ENCODE results near the gene SPON2.

SPON2 gene

DNA sequence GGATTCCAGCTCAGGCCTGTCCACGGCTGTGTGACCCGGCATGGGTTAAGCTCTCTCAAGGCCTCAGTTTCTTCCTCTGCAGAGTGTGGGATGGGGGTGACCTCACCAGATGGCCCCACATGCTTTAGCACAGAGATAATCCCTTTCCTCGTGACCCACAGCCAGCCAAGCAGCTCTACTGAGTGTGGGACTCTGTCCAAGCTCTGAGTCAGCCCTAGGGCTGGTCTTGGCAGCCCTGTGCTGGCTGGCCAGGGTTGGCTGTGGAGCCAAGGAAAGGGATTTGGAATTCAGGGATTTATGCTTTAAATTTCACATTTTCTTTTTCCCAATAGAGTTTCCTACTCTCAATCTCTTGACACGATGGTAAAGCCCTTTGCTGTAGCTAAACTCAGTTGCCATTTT is 19.7 kb upstream of the SPON2 start:
- ChIA-PET CTCF (interaction anchor here (1.0 to 1.4 kb wide), 2 partner anchors 9 to 26 kb away, joined by 3 read pairs; no protein-coding TSS in a partner anchor), POLR2A (no interaction called here)
- TF ChIP-seq, protein P1, sequence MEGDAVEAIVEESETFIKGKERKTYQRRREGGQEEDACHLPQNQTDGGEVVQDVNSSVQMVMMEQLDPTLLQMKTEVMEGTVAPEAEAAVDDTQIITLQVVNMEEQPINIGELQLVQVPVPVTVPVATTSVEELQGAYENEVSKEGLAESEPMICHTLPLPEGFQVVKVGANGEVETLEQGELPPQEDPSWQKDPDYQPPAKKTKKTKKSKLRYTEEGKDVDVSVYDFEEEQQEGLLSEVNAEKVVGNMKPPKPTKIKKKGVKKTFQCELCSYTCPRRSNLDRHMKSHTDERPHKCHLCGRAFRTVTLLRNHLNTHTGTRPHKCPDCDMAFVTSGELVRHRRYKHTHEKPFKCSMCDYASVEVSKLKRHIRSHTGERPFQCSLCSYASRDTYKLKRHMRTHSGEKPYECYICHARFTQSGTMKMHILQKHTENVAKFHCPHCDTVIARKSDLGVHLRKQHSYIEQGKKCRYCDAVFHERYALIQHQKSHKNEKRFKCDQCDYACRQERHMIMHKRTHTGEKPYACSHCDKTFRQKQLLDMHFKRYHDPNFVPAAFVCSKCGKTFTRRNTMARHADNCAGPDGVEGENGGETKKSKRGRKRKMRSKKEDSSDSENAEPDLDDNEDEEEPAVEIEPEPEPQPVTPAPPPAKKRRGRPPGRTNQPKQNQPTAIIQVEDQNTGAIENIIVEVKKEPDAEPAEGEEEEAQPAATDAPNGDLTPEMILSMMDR (IDR thresholded peaks at IDR 0.05; ENCODE audit: control extremely low read depth, extremely low read depth, low read depth, missing control alignments) = no peak
- DNase-seq (ENCODE audit: extremely low spot score) = no peak

DNA sequence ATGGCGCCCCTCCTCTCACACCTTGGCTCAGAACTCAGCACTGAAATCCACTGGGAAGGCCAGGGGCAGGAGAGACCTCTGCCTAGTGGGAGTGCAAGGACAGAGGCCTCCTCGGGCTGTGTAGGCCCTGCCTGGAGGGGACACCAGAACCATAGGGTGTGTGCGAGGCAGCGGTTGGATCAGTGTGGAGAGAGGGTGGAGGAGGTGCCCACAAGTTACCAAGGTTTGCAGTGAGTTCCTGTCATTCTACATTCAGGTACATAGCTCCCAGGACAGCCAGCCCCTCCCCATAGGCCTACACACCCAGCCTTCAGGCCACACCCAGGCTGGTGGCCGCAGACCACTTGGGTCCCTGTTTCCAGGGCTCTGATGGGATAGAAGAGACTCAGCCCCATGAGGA is 19.2 kb upstream of the SPON2 start:
- CTCF ChIA-PET = interaction anchor here (1.0 to 1.5 kb wide), 3 partner anchors 8 to 61 kb away, joined by 3 read pairs; no protein-coding TSS in a partner anchor
- POLR2A ChIA-PET = no interaction called here
- TF ChIP-seq, protein P1 (IDR thresholded peaks at IDR 0.05; ENCODE audit: control extremely low read depth, extremely low read depth, low read depth, missing control alignments) = no peak
- DNase-seq (ENCODE audit: extremely low spot score) = no peak

DNA sequence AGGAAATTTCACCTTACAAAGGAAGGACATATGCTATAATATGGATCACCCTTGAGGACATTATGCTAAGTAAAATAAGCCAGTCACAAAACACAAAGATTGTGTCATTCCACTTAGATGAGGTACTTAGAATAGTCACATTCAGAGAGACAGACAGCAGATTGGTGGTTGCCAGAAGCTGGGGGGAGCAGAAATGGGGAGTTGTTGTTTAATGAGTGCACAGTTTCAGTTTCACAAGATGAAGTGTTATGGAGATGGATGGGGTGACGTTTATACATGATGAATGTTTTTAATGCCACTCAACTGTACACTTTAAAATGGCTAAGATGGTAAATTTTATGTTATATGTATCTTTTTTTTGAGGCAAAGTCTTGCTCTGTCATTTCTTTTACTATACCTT is 14.8 kb upstream of the SPON2 start:
- no peak for DNase-seq (ENCODE audit: extremely low spot score)
- TF ChIP-seq, protein P1 (IDR thresholded peaks at IDR 0.05; ENCODE audit: control extremely low read depth, extremely low read depth, low read depth, missing control alignments) = no peak
- CTCF ChIA-PET = interaction anchor here (0.6 kb wide), 1 partner anchor 24 kb away, joined by 3 read pairs; no protein-coding TSS in a partner anchor
- POLR2A ChIA-PET = no interaction called here

DNA sequence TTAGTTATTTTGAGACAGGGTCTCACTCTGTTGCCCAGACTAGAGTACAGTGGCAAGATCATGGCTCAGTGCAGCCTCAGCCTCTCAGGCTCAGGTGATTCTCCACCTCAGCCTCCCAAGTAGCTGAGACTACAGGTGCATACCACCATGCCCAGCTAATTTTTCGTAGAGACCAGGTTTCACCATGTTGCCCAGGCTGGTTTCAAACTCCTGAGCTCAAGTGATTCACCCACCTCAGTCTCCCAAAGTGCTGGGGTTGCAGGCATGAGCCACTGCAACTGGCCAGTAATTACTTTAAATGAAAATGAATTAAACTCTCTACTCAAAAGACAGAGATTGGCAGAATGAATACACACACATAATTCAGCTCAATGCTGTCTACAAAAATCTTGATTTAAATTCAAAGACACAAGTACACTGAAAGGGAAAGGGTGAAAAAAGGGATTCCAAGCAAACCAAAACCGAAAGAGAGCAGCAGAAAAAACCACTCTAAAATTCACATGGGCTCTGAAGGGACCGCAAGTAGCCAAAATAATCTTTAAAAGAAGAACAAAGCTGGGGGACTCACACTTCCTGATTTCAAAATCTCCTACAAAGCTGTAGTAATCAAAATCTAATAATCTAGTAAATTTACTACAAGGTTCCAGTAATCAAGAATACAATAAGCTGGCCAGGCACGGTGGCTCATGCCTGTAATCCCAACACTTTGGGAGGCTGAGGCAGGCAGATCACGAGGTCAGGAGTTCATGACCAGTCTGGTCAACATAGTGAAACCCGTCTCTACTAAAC is 11.8 kb upstream of the SPON2 start:
- POLR2A ChIA-PET = no interaction called here
- TF ChIP-seq, protein P1 (IDR thresholded peaks at IDR 0.05; ENCODE audit: control extremely low read depth, extremely low read depth, low read depth, missing control alignments) = no peak
- peak; percentile 60 for DNase-seq (ENCODE audit: extremely low spot score)
- CTCF ChIA-PET = interaction anchor here (0.9 to 3.0 kb wide), 11 partner anchors 8 to 166 kb away, joined by 3 to 17 read pairs (median 3); no protein-coding TSS in a partner anchor

DNA sequence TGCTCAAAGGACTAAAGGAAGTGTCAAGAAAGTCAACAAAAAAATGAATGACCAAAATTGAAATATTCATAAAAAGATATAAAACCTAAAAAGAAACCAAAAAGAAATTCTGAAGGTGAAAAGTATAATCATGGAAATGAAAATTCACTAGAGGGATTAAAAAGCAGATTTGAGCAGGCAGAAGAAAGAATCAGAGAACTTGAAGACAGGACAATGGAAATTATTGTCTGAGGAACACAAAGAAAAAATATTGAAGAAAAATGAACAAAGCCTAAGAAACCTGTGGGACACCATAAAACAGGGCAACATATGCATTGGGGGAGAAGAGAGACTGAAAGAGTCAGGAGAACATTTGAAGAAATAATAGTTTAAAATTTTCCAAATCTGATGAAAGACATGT is 9.9 kb upstream of the SPON2 start:
- TF ChIP-seq, protein P1 (IDR thresholded peaks at IDR 0.05; ENCODE audit: control extremely low read depth, extremely low read depth, low read depth, missing control alignments) = no peak
- CTCF ChIA-PET = no interaction called here
- no peak for DNase-seq (ENCODE audit: extremely low spot score)
- POLR2A ChIA-PET = no interaction called here

DNA sequence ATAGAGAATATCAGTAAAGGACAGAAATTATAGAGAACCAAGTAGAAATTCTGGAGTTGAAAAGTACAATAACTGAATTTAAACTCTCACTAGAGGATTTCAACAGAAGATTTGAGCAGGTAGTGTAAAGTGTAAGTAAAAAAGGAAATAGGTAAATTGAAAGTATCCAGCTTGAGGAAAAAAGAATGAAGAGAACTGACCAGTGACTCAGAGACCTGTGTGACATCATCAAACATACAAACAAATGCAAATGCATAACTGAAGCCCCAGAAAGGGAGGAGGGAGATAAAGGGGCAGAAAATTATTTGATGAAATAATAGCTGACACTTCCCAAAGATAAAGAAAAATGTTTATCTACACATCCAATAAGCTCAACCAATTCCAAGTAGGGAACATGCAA is 8.3 kb upstream of the SPON2 start:
- ChIA-PET CTCF (interaction anchor here (1.0 to 1.7 kb wide), 4 partner anchors 9 to 87 kb away, joined by 3 to 9 read pairs (median 4); no protein-coding TSS in a partner anchor), POLR2A (no interaction called here)
- TF ChIP-seq, protein P1 (IDR thresholded peaks at IDR 0.05; ENCODE audit: control extremely low read depth, extremely low read depth, low read depth, missing control alignments) = no peak
- no peak for DNase-seq (ENCODE audit: extremely low spot score)
